ENCODE results near the gene RAB3A.

DNA sequence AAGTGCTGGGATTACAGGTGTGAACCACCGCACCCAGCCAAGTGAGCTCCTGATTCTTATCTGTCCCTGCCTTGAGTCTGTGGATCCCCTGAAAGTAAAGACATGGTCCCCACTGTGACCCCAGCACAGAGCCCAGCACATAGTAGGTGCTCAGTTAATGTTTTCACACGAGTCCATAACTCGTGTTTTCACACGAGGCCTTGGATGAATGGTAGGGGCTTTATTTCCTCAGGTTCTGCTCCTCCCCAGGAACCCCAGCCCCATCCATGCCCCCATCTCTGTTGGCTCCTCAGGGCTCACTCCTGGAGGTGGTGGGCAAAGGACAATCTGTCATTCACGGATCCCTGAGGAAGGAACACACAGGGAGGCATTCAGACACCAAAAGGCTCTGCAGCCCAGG lies 46.0 kb upstream of the RAB3A start:
- TF ChIP-seq, protein P1, sequence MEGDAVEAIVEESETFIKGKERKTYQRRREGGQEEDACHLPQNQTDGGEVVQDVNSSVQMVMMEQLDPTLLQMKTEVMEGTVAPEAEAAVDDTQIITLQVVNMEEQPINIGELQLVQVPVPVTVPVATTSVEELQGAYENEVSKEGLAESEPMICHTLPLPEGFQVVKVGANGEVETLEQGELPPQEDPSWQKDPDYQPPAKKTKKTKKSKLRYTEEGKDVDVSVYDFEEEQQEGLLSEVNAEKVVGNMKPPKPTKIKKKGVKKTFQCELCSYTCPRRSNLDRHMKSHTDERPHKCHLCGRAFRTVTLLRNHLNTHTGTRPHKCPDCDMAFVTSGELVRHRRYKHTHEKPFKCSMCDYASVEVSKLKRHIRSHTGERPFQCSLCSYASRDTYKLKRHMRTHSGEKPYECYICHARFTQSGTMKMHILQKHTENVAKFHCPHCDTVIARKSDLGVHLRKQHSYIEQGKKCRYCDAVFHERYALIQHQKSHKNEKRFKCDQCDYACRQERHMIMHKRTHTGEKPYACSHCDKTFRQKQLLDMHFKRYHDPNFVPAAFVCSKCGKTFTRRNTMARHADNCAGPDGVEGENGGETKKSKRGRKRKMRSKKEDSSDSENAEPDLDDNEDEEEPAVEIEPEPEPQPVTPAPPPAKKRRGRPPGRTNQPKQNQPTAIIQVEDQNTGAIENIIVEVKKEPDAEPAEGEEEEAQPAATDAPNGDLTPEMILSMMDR (IDR thresholded peaks at IDR 0.05) = no peak
- TF ChIP-seq POLR2A (IDR thresholded peaks at IDR 0.05) = no peak
